Melanocyte of skin (primary cell): ENCODE data around the gene ARMH1. TPM values are rescaled to one million over a fixed set of nuclear protein-coding genes. Genes with fewer than 3 reads are reported as not detected.

Experiments
- small RNA-seq, 2 donors: library from RNA; depleted of rRNA; stranded (forward); fragments of <200 nt; gene quantifications; one replicate each; pipeline ENCODE3, GENCODE V24; 2012
- total RNA-seq, 2 donors: library from RNA; depleted of rRNA; stranded (reverse); fragments of >200 nt; gene quantifications; 2 replicates each; pipeline ENCODE4 v1.2.3, GENCODE V29; 2012

Gene ARMH1
- 1 to 10 TPM in 1 of 2 donors, not detected in 1; 2.8 TPM for total RNA-seq

DNA sequence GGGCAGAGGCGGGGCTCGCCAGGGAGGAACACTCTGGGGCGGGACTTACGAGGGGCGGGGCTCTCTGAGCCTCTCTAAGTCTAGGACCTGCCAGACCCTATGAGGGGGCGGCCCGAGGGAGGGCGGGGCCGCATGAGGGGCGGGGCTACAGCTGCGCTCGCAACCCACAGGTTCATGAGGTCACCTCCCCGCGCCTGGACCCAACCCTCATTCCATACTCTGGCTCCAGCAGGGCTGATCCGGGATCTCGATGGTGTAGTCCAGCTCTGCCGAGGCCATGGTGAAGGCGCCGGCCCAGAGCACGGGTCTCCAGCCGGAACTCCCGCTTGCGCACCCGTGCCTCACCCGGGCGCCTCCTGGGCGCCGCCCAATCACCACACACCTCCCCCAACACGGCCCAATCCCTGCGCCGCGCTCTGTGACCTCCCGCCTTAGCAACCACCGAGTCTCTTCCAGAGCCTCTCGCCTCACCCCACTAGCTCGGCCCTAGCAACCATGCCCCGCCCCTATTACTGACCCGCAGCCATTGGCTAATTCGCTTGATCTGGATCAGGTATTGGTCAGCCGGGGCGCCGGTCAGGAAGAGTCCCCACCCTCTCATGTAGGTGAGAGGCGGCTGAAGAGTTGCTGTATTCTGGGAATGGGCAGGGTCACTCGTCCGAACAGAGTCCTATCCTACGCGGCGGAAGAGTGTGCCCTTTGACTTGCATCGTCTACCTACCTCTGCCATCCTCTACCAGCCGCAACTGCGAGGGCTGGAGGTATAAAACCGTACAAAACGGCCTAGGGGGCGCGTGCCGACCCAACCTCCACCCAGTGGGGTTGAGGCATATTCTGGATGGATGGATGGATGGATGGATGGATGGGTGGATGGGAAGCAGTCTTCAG is at the start of gene ARMH1, which contains the start of gene TMEM53:
ARMH1 (plus strand) TSS at position 602 of the 888 bp plus-strand sequence. CDS start 14,984 bp downstream, outside the sequence.
TMEM53 (minus strand) TSS at position 369 of the 888 bp plus-strand sequence; CDS start at position 279, 90 bp downstream.

GRCh38 chr1:44730741-44731512 is 56.4 kb downstream of the ARMH1 start, which contains the start of gene RNU5D-1:
Gene RNU5D-1 (minus strand): TSS chr1:44731170.

GRCh38 chr1:44739307-44740178 is 65.0 kb downstream of the ARMH1 start, which contains the start of gene KIF2C:
Gene KIF2C (plus strand): TSS chr1:44739837. CDS start chr1:44739933, 96 bp downstream.

Small RNA genes lying within 50 kb of the gene (small RNA-seq; reads per million reads assigned to genes)
- gene RNU5D-1: 344 to 647 reads per million in 2 donors
- 41.9 to 308 reads per million in 2 donors for gene RNU5F-1

Other genes starting within 250 kb of the ARMH1 start
- 10 to 100 TPM; 12.7 to 15.8 TPM for gene TMEM53, start 233 bp upstream of the ARMH1 start, total RNA-seq
- not detected for gene RNU5D-1, start 56.5 kb downstream of the ARMH1 start, total RNA-seq
- 10 to 100 TPM; 25.1 to 61.6 TPM for gene KIF2C, start 65.1 kb downstream of the ARMH1 start, total RNA-seq
- gene RPS8, start 100.8 kb downstream of the ARMH1 start, total RNA-seq: 100 to 1,000 TPM; 546 to 709 TPM
- under 1 TPM in 1 of 2 donors, not detected in 1; under 0.01 TPM for gene BEST4, start 113.5 kb downstream of the ARMH1 start, total RNA-seq
- 10 to 100 TPM in 1 of 2 donors, 1 to 10 TPM in 1; 7.2 to 23.0 TPM for gene PLK3, start 125.7 kb downstream of the ARMH1 start, total RNA-seq
- under 1 TPM in 1 of 2 donors, not detected in 1; 0.34 TPM for gene DYNLT4, start 132.6 kb downstream of the ARMH1 start, total RNA-seq
- 1 to 10 TPM; 3.8 to 10.0 TPM for gene BTBD19, start 133.8 kb downstream of the ARMH1 start, total RNA-seq
- gene PTCH2, start 168.5 kb downstream of the ARMH1 start, total RNA-seq: under 1 TPM; under 0.01 to 0.33 TPM